Left ventricle myocardium superior (tissue), 1 donor: ENCODE results near the gene ZNF503. TPM values are rescaled to one million over a fixed set of nuclear protein-coding genes. Genes with fewer than 3 reads are reported as not detected.

Experiments
- ATAC-seq: fragments of 200-7000 bp; cut with Tn5 transposase; one replicate; pipeline ENCODE4 v1.9.1; 2020; ENCODE audit warnings: mild to moderate bottlenecking, moderate library complexity
- DNase-seq: peaks from one replicate; pipeline ENCODE4 v3.0.0-alpha.2; 2020
- intact Hi-C: fragments of 100-400 bp; cut with micrococcal nuclease; formaldehyde crosslinking; loops from one replicate; pipeline ENCODE4 v1.11.0; 2022
- long read RNA-seq: library from polyadenylated mRNA; unstranded; transcript quantifications from one replicate; pipeline ENCODE4 v2.0.0, GENCODE V29; 2021
- total RNA-seq: library from RNA; stranded (reverse); fragmentation: NEBNext Ultra II Directional; extraction: Animal tissue kit (Norgen Biotek cat#: 25700); gene quantifications from one replicate; pipeline ENCODE4 v1.2.1, GENCODE V29; 2021
- donor health status: DM: no; HTN: yes; CAD: no; lungs with severe emphysema.

The ZNF503 gene
- 6.8 TPM for total RNA-seq
- long read RNA-seq, partial matches to known transcripts = 3 of 3 reads
- long read RNA-seq, other reads (novel, unspliced or antisense) = 0 of 3 reads

- intact Hi-C loops = loop anchor here (10.0 kb wide), 1 partner anchor 903 kb away; no protein-coding TSS in a partner anchor
- DNase-seq (peak; percentile 98), ATAC-seq (peak; percentile 82)
Measured at GRCh38 chr10:75401569-75402485, at the start of gene ZNF503. ZNF503 (minus strand) TSS chr10:75401764; CDS start chr10:75401419, 345 bp downstream.

- DNase-seq (no peak), ATAC-seq (no peak)
- intact Hi-C loops = no loop called here
Measured at GRCh38 chr10:75450644-75451640, 49.4 kb upstream of the ZNF503 start.

DNA sequence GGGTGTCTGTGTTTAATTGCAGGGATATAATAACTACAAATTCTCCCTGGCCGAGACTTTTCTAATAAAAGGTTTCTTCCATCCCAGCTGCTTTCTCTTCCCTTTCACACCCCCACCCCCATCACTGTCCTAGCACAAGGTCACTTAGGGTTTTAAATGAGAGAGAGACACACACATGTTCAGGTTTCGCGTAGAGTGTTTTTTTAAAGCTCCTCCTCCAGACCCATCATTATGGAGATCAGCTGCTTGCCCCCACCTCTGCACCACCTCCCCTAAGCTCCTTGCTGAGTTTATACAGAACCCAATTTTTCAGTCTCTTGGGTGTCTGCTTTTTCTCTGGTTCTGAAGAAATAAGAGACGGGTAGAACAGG lies 48.5 kb upstream of the ZNF503 start:
- intact Hi-C loops = no loop called here
- DNase-seq (no peak), ATAC-seq (peak; percentile 26)

GRCh38 chr10:75449382-75450074 lies 48.0 kb upstream of the ZNF503 start:
- DNase-seq = no peak
- peak; percentile 80 for ATAC-seq
- intact Hi-C loops = no loop called here

DNA sequence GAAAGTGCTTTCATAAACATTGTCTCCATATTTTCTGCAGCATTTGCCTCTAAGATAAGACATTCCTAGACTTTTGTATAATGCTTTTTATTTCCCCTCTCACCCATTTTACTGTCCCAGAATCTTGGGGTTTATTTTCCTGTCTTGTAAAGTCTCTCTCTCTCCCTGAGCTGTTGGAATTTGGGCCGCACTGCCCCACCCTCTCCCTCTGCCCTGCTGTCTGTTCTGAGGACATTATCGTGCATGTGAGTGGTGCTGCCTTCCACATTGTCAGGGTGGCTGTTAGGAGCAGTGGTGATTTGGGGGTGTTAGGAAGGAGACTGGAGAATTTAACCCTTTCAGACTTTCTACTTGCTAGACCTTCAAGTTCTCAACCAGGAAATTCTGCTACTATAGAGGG lies 46.6 kb upstream of the ZNF503 start:
- no peak for ATAC-seq
- intact Hi-C loops = no loop called here
- no peak for DNase-seq

DNA sequence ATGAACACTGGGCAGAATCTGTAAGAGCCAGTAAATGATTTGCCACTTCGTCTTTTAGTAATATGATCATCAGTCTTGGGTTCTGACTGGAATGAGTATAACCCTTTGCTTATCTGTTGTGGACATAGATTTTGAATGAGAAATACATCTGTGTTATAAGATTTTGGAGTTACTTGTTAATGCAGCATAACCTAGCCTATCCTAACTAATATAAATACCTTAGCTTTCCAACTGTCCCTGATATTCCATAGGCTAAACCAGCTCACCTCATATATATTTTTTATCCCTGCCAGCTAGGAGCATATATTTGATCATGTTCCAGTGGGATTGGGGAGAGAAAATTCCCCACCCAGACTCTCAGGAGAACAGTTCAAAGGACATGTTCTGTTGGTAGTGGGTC lies 44.9 kb upstream of the ZNF503 start:
- ATAC-seq = no peak
- intact Hi-C loops = no loop called here
- no peak for DNase-seq

GRCh38 chr10:75444781-75445386 lies 43.3 kb upstream of the ZNF503 start:
- DNase-seq (no peak), ATAC-seq (no peak)
- intact Hi-C loops = no loop called here

GRCh38 chr10:75443362-75443761 lies 41.8 kb upstream of the ZNF503 start:
- ATAC-seq (no peak), DNase-seq (no peak)
- intact Hi-C loops = no loop called here

GRCh38 chr10:75441682-75442081 lies 40.1 kb upstream of the ZNF503 start:
- no peak for ATAC-seq
- intact Hi-C loops = no loop called here
- DNase-seq = no peak

- intact Hi-C loops = no loop called here
- ATAC-seq (no peak), DNase-seq (no peak)
Measured at GRCh38 chr10:75441196-75441595, 39.6 kb upstream of the ZNF503 start.

DNA sequence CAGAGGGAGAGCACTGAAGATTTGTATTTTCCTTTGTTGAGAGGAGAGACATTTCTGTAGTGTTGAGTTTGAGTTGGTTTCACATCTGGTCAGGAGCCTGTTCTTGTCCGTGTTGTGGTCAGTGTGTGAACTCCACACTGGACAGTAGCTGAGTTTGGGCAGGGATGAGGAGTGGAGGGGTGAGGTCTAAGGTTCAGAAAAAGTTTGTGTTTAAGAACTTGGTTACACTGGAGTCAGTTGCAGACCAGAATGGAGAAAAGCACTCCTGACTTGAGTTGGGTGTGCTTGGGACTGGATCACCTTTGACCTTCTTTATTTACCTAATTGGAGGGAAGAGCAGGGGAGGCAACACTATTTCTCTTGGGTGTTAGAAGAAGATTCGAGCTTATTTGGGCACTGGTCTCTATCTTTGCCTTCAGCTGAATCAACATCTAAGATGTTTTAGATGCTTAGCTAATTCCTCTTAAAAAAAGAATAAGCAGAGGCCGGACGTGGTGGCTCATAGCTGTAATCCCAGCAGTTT lies 38.8 kb upstream of the ZNF503 start:
- intact Hi-C loops = no loop called here
- ATAC-seq (no peak), DNase-seq (no peak)

- ATAC-seq = no peak
- DNase-seq = no peak
- intact Hi-C loops = no loop called here
Measured at GRCh38 chr10:75439811-75440210, 38.2 kb upstream of the ZNF503 start.

DNA sequence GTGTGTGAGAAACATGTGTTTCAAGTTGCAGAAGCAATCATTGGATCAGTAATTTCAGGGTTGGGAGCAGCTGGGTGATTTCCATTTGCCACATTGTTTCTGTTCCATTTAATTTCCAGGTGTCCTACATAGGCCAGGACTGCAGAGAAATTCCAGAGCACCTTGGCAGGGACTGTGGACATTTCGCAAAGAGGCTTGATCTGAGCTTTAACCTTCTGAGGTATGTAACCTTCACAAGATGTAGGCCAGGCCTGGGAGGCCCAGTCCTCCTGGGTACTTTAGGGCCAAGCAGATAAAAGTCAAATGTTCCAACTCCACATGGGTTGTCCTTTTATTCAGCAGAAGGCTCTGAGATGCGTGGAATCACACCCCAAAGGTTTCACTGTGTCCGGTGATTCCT lies 36.7 kb upstream of the ZNF503 start:
- DNase-seq = no peak
- peak; percentile 57 for ATAC-seq
- intact Hi-C loops = no loop called here

DNA sequence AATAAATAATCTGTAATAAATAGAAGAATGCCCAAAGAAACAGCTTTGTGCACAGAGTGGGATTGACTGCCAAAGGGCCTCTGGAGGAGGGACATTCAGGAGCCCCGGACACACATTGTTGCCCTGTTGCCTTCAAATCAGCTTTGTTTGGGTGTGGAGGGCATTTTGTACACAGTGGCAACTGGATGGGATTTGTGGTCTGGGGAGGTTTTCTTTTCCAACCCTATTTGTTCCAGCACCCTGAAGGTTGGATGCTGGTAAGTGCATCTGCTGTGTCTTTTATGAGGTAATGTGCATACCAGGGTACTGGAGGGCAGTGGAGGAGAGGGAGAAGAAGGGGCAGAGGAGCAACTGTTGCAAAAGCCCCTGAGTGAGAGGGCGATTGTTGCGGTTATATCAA lies 36.1 kb upstream of the ZNF503 start:
- DNase-seq (no peak), ATAC-seq (no peak)
- intact Hi-C loops = no loop called here

GRCh38 chr10:75436896-75437295 lies 35.3 kb upstream of the ZNF503 start:
- DNase-seq = no peak
- intact Hi-C loops = no loop called here
- ATAC-seq = no peak

DNA sequence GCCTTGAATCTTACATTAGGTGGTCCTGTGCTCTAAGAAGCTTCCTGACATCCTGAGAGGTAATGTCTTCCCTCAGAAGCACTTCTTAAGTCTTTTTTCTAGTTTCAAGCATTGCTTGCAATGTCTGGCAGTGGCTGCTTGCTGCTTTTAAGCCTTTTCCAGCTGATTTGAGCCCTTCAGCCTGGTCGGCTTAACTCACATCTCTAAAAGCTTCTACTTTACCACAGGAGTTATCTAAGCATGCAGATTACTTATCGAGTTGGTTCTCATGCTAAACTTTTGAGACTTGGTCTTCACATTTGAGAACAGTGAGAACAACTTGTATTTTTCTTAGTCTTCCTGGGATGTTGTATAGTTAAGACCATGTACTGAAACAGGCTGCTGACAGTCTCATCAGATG lies 33.7 kb upstream of the ZNF503 start:
- intact Hi-C loops = no loop called here
- ATAC-seq = no peak

GRCh38 chr10:75434291-75434690 lies 32.7 kb upstream of the ZNF503 start:
- intact Hi-C loops = no loop called here
- no peak for ATAC-seq
- no peak for DNase-seq

More for the DNA sequence above, 33.7 kb upstream of the ZNF503 start:
- DNase-seq = no peak

GRCh38 chr10:75433216-75433615 lies 31.7 kb upstream of the ZNF503 start:
- ATAC-seq = no peak
- DNase-seq = no peak
- intact Hi-C loops = no loop called here

DNA sequence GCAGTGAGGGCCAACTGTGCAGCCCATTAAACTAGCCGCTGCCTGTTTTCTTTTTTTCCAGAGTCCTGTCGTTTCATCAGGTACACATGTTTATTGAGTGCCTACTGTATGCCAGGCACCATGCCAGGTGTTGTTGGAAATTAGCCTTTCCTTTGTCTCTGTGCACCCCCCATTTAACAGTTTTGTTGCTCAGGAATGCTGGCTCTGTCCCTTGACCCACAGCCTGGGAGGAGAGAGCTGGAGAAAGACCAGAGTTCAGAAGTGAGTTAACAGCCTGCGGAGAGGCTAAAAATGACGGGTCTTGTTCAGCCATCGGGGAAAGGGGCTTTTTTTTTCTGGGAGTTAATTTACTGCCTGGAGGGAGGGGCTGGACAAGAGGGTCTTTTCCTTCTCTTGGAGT lies 31.2 kb upstream of the ZNF503 start:
- ATAC-seq (no peak), DNase-seq (no peak)
- intact Hi-C loops = no loop called here
